ENCODE data around the gene FOSL1.

GRCh38 chr11:65847746-65848145 lies 52.4 kb downstream of the FOSL1 start:
- TF ChIP-seq, protein P1, sequence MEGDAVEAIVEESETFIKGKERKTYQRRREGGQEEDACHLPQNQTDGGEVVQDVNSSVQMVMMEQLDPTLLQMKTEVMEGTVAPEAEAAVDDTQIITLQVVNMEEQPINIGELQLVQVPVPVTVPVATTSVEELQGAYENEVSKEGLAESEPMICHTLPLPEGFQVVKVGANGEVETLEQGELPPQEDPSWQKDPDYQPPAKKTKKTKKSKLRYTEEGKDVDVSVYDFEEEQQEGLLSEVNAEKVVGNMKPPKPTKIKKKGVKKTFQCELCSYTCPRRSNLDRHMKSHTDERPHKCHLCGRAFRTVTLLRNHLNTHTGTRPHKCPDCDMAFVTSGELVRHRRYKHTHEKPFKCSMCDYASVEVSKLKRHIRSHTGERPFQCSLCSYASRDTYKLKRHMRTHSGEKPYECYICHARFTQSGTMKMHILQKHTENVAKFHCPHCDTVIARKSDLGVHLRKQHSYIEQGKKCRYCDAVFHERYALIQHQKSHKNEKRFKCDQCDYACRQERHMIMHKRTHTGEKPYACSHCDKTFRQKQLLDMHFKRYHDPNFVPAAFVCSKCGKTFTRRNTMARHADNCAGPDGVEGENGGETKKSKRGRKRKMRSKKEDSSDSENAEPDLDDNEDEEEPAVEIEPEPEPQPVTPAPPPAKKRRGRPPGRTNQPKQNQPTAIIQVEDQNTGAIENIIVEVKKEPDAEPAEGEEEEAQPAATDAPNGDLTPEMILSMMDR (IDR thresholded peaks at IDR 0.05): no peak
- TF ChIP-seq POLR2A (IDR thresholded peaks at IDR 0.05): no peak

All from tibial nerve (tissue), 3 donors.